Central memory CD4-positive, alpha-beta T cell (primary cell): Measurements from ENCODE around the gene SMIM10L1.

Source experiments
- DNase-seq: peaks from one replicate; pipeline ENCODE4 v3.0.0; 2022

Gene SMIM10L1

DNA sequence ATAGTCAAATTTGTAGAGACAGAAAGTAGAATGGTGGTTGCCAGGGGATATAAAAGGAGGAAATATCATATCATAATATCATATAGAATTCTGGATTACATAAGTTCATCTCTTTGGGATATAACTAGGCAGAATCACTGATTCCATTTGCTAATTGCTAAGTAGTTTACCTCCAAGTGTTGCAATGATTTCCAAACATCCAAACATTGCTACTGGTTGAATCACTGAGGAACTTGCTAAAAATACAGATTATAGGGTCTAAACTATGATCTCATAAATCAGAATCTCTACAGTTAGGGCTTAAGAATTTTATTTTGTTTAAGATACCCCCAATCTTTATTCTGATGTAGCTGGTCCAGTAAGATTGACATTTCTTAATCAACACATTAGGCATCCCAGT lies 31.8 kb downstream of the SMIM10L1 start:
- no peak for DNase-seq

DNA sequence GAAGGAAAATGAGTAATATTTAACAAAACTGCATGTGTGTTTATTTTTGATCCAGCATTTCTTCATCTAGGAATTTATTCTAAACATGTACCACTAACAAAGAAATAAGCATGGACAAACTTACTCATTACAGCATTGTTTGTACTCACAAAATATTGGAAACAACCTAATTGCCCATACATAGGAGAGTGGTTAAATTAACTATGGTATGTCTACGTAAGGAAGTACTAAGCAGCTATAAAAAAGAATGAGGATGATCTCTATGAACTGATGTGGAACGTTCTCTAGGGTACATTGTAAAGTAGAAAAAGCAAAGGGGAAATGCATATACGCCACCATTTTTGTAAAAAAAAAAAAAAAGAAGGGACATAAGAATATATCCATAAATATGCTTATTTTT lies 33.2 kb downstream of the SMIM10L1 start:
- DNase-seq: no peak

DNA sequence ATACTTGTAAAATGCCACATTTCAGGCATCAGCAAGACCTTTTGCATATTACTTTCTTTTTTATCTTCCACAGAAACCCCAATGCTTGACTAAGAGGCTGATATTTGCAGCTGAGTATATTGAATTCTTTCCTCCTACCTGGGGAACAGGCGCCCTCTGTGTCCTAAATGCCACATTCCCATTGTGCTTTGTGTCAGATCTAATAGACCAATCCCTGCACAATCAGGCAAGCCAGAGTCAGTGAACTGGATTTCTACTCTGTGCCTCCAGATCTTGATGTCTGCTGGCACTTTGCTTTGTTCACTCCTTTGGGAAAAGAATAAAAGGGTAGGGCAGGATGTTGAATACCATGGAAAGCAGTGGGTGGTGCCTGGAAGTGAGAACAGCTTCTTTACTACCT lies 38.1 kb downstream of the SMIM10L1 start:
- DNase-seq: no peak
